ENCODE measurements around the gene CAND1.

GRCh38 chr12:67365131-67365530 lies 96.0 kb downstream of the CAND1 start:
- TF ChIP-seq TAF1 (conservative IDR thresholded peaks at IDR 0.05) (no peak), YY1 (IDR thresholded peaks at IDR 0.05) (no peak)
